Nephron (organoid): Measurements from ENCODE around the gene SOX12.

ENCODE experiments used
- H3K27ac Mint-ChIP-seq, 3 experiments: 2 replicates each; pipeline ENCODE4 v1.8.0; 2020; ENCODE audit warnings: mixed read lengths in 3 of 3, mild to moderate bottlenecking in 2 of 3, moderate library complexity in 1 of 3
- H3K27me3 Mint-ChIP-seq: 2 replicates; pipeline ENCODE4 v1.8.0; 2021; ENCODE audit warnings: low read depth, mild to moderate bottlenecking, moderate library complexity, mixed read lengths
- H3K36me3 Mint-ChIP-seq: 2 replicates; pipeline ENCODE4 v1.8.0; 2020; ENCODE audit warnings: low read depth, mixed read lengths
- H3K4me1 Mint-ChIP-seq: 2 replicates; pipeline ENCODE4 v1.8.0; 2020; ENCODE audit warnings: mixed read lengths
- H3K4me3 Mint-ChIP-seq, 3 experiments: 2 replicates each; pipeline ENCODE4 v1.8.0; 2020; ENCODE audit warnings: mild to moderate bottlenecking in 3 of 3, mixed read lengths in 3 of 3, moderate library complexity in 2 of 3
- H3K9me3 Mint-ChIP-seq: 2 replicates; pipeline ENCODE4 v1.8.0; 2020; ENCODE audit warnings: mixed read lengths
- CTCF ChIP-seq, 3 experiments: fragments of 200-600 bp; sonication (generic); IDR thresholded peaks; one replicate each; pipeline ENCODE4 v1.5.0; 2021; ENCODE audit warnings: antibody characterized with exemption in 3 of 3; ENCODE audit not compliant: unreplicated experiment in 3 of 3

Gene SOX12

GRCh38 chr20:361561-361960 lies 36.2 kb downstream of the SOX12 start:
- Mint-ChIP-seq H3K27ac (peak overlapping the region in 1 of 3 experiments; percentile 3), H3K36me3 (no peaks in the 10 kb centered on the region), H3K27me3 (peaks cover 5% of the 10 kb centered on the region), H3K9me3 (no peaks in the 10 kb centered on the region), H3K4me1 (peaks cover 12% of the 10 kb centered on the region), H3K4me3 (no peak overlapping the region)
- no peak for TF ChIP-seq CTCF (IDR thresholded peaks at IDR 0.05; ENCODE audit: unreplicated experiment in 3 of 3)

GRCh38 chr20:362271-363254 lies 37.2 kb downstream of the SOX12 start:
- peaks cover 12% of the 10 kb centered on the region for H3K4me1 Mint-ChIP-seq
- H3K27me3 Mint-ChIP-seq, result peaks cover 5% of the 10 kb centered on the region
- TF ChIP-seq CTCF (IDR thresholded peaks at IDR 0.05; ENCODE audit: unreplicated experiment in 3 of 3), result peak in 1 of 3 experiments; percentile 25
- no peak overlapping the region for H3K27ac Mint-ChIP-seq
- H3K4me3 Mint-ChIP-seq, result no peak overlapping the region
- no peaks in the 10 kb centered on the region for H3K36me3 Mint-ChIP-seq
- H3K9me3 Mint-ChIP-seq, result no peaks in the 10 kb centered on the region

- Mint-ChIP-seq H3K4me1 (peaks cover 12% of the 10 kb centered on the region), H3K9me3 (no peaks in the 10 kb centered on the region), H3K36me3 (no peaks in the 10 kb centered on the region), H3K27ac (no peak overlapping the region), H3K4me3 (no peak overlapping the region), H3K27me3 (peaks cover 9% of the 10 kb centered on the region)
- no peak for TF ChIP-seq CTCF (IDR thresholded peaks at IDR 0.05; ENCODE audit: unreplicated experiment in 3 of 3)
Measured at GRCh38 chr20:363319-364078, 38.1 kb downstream of the SOX12 start.

GRCh38 chr20:364905-365794 lies 39.8 kb downstream of the SOX12 start:
- Mint-ChIP-seq H3K4me3 (no peak overlapping the region), H3K4me1 (peaks cover 12% of the 10 kb centered on the region), H3K27me3 (peaks cover 9% of the 10 kb centered on the region), H3K9me3 (no peaks in the 10 kb centered on the region), H3K27ac (peak overlapping the region in 1 of 3 experiments; percentile 17), H3K36me3 (no peaks in the 10 kb centered on the region)
- no peak for TF ChIP-seq CTCF (IDR thresholded peaks at IDR 0.05; ENCODE audit: unreplicated experiment in 3 of 3)

GRCh38 chr20:366041-366718 lies 40.8 kb downstream of the SOX12 start:
- Mint-ChIP-seq H3K36me3 (no peaks in the 10 kb centered on the region), H3K9me3 (no peaks in the 10 kb centered on the region)

More at GRCh38 chr20:366041-366718, 40.8 kb downstream of the SOX12 start:
- no peak for TF ChIP-seq CTCF (IDR thresholded peaks at IDR 0.05; ENCODE audit: unreplicated experiment in 3 of 3)
- H3K4me3 Mint-ChIP-seq, result no peak overlapping the region
- peak overlapping the region in 2 of 3 experiments; percentile 18 to 38 for H3K27ac Mint-ChIP-seq
- peaks cover 9% of the 10 kb centered on the region for H3K27me3 Mint-ChIP-seq
- H3K4me1 Mint-ChIP-seq, result peaks cover 5% of the 10 kb centered on the region
